ENCODE results near the gene STX2.
"Not testable (repeated sequence)": the region's sequence is repeated elsewhere in the genome, so short reads cannot be mapped to it uniquely, and the experiment has no call there.

STX2 gene

GRCh38 chr12:130795906-130796305 lies 43.1 kb downstream of the STX2 start:
- DNase-seq = no peak

- no peak for DNase-seq
Observed at GRCh38 chr12:130793554-130793849, 45.5 kb downstream of the STX2 start.

DNA sequence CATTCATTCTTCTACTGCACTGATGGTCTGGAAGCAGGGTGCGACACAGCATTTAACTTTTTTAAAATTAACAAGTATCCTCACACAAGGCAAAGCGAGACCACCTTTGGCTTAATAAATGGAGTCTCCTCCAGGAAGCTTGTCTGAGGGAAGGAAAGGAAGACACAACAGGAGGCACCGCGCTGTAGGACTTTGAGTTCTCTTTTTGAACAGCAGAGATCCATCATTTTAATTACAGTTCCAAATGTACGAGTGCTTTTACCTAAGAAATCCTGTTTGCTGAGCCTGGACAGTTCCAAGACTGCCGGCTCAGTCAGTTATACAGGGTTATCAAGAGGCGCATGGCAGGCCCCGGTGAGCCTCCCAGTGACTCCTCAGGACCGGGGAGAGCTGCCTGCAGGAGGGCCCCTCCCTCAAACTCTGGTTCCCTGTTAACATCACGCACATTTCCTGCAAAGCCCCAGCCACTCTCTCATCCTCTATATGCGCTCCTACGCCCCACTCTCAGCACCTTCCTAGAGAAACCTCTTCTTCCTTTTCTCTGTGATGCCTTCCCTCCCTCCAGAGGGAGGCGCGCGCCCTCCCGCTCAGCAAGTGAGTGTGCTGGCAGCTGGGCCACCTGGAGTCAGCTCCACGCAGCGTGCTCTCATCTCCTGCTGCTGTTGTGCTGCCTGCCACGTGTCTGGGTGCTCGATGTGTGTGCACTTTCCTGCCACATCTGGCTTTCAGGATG lies 46.1 kb downstream of the STX2 start:
- peak; percentile 42 for DNase-seq

- no peak for DNase-seq
Observed at GRCh38 chr12:130791629-130792028, 47.4 kb downstream of the STX2 start.

GRCh38 chr12:130788515-130788914 lies 50.5 kb downstream of the STX2 start:
- DNase-seq = no peak

DNA sequence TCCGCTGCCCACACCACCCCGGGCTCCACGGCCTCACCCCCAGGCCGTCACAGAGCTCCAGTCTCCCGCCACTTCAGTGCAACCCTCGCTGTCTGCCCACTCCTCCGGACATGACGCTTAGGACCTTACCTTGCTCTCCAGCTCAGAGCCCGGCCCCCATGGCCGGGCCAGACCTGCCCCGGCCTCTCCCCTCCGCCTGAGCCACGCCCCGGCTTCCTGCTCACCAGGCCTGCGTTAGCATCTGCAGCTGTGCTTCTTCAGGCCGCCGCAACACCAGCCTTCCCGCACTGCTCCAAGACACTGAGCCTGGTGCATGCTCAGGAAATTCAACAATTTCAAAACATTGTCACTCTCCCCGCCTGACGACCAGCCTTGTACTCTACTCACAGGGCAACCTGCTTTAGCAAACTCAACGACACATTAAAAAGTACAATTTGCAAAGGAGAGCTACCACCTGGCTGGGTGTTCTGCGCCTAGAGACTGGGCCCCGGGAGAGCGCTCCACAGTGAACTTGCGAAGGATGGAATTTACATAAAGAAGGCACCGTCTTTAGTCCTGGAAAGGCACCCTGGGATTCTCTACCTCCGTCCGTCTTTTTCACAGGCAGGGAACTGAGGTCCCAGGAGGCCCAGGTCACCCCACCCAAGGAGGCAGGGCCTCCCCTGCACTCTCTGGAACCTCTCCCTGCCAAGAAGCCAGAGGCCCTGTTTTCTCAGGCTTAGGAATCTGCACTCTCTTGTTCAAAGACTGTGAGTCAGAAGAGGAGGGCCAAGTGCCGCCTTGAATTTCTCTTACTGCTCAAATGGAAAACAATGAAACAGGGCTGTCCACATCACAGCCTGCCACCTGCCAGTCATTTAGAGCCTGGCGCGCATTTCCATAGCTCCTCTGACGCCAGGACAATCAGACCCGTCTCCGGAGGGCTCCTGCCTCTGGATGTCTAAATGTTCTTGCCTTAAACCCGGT lies 51.3 kb downstream of the STX2 start:
- DNase-seq = no peak

- DNase-seq = no peak
Observed at GRCh38 chr12:130787041-130787440, 52.0 kb downstream of the STX2 start.

GRCh38 chr12:130783110-130783715 lies 55.8 kb downstream of the STX2 start:
- DNase-seq = no peak

DNA sequence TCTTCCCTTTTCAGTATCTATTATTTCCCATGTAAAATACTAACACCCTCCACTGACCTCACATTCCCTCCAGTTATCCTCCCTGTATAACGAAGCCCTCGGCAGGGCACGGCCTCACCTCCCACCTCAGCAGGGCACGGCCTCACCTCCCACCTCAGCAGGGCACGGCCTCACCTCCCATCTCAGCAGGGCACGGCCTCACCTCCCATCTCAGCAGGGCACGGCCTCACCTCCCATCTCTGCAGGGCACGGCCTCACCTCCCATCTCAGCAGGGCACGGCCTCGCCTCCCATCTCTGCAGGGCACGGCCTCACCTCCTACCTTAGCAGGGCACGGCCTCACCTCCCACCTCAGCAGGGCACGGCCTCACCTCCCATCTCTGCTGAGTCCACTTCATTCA lies 56.8 kb downstream of the STX2 start:
- DNase-seq = not testable (repeated sequence)

DNA sequence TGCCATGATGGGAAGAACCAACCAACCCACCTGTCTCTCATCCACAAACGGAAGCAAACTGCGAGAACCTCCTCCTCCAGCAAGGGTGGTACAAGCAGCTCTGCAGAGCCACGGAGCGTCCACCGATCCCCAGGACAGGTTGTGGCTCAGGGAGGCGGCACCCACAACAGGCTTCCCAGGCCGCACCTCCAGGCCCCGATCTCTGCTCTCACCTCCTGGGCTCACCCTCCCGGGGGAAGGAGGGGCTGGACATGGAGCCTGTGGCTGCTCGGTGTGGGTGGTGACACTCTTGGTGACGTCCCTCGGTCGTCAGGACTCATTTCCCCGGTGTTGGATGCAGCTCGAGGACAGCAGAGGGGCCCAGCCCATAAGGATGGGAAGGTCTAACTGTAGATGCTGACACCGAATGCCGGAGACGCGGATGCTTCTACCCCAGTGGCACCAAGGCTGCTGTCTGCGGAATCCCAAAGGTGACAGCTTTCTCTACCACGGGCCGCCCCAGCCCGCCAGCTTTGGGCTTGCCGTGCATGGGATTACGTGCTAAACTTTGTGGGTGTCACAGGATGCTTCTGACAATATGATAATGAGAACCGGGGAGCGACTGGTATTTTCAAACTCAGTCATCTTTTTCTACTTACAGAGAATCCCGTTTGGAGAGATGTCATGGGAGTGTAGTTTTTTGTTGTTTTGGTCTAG lies 58.0 kb downstream of the STX2 start:
- no peak for DNase-seq

- DNase-seq = no peak
Observed at GRCh38 chr12:130780325-130780724, 58.7 kb downstream of the STX2 start.

DNA sequence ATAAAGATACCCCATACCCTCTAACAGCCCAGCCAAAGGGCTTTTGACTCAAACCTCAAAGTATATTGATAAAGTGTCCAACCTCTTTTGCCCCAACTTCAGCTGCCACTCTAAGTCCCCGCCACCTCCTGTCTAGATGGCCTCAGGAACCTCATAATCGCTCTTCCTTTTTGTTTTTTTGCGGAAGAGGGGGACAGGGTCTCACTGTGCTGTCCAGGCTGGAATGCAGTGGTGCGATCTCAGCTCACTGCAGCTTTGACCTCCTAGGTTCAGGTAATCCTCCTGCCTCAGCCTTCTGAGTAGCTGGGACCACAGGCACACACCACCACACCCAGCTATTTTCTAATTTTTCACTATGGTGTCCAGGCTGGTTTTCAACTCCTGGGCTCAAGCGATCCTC lies 60.3 kb downstream of the STX2 start:
- no peak for DNase-seq

GRCh38 chr12:130776857-130777339 lies 62.2 kb downstream of the STX2 start:
- no peak for DNase-seq

- peak; percentile 45 for DNase-seq
Observed at GRCh38 chr12:130775953-130776856, 62.8 kb downstream of the STX2 start.

DNA sequence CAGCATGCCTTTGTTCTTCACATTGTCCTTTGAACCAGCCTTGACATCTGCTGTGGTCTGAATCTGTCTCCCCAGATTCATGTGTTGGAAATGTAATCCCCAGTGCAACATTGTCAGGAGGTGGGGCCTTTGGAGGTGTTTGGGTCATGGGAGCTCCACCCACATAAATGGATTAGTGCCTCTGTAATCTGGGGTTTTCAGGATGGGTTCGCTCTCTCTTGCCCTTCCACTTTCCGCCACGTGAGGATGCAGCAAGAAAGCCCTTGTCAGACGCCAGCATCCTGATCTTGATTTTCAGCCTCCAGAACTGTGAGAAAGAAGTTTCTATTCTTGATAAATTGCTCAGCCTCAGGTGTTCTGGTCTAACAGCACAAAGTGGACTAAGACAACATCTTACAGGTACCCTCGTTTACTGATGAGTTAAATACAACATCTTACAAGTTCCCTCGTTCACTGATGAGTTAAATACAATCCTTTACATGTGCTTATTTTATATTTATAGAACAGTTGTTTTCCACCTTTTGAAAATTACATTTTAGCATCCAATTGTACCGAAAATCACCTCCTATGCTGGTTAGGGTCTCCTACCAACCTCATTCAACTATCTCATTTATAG lies 68.5 kb downstream of the STX2 start:
- DNase-seq = no peak

GRCh38 chr12:130768120-130768519 lies 70.9 kb downstream of the STX2 start:
- peak; percentile 66 for DNase-seq

DNA sequence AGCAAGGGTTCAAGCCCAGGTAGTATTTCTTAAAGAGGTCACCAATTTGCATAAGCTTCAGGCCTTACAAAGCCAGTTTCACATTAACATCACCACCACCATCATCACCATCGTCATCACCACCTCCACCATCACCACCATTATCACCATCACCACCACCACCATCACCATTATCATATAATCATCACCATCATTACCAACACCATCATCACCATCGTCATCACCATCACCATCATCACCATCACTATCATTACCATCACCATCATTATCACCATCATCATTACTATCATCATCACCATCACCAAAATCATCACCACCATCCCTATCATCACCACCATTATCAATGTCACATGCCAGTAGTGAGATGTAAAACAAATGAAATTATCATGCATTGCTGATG lies 72.6 kb downstream of the STX2 start:
- no peak for DNase-seq

DNA sequence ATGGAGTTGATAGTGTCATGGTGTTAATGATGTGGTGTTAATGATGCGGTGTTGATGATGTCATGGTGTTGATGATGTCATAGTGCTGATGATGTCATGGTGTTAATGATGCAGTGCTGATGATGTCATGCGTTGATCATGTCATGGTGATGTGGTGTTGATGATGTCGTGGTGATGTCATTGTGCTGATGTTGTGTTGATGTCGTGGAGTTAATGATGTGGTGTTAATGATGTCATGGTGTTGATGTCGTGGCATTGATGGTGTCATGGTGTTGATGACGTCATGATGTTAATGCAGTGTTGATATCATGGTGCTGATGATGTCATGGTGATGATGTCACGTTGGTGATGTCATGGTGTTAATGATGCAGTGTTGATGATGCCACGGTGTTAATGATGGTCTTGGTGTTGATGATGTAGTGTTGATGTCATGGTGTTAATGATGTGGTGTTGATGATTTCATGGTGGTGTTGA lies 73.8 kb downstream of the STX2 start:
- DNase-seq = peak; percentile 10

DNA sequence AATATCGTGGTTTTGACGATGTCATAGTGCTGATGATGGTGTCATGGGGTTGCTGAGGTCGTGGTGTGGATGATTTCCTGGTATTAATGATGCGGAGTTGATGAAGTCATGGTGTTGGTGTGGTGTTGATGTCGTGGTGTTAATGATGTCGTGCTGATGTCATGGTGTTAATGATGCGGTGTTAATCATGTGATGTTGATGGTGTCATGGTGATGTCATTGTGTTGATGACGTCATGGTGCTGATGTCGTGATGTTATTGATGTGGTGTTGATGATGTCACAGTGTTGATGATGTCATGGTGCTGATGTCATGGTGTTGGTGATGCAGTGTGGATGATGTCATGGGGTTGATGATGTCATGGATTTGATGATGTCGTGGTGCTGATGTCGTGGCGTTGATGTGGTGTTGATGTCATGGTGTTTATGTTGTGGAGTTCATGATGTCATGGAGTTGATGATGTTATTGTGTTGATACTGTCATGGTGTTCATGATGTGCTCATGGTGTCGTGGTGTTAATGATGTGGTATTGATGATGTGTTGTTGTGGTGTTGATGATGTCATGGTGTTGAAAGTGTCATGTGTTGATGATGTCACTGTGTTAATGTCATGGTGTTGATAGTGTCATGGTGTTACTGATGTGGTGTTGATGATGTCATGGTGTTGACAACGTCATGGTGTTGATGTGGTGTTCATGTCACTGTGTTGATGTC lies 74.4 kb downstream of the STX2 start:
- peak; percentile 36 for DNase-seq

- peak; percentile 12 for DNase-seq
Observed at GRCh38 chr12:130764073-130764472, 75.0 kb downstream of the STX2 start.

DNA sequence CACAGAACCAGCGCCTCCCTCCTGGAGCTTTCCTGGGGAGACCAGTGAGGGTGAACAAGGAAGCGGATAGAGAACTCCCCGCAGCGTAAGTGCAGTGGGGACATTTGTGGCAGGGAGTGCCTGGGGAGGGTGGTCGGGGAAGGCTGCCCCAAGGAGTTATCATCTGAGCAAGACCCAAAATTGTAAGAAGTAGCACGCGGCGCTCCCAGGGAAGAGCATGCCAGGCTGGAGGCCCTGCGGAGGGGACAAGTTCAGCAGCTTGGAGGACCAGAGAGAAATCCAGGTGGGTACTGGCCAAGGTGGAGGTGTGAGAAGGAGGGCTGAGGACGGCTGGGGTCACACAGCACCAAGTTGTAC lies 76.8 kb downstream of the STX2 start:
- DNase-seq = no peak
